ENCODE data around the gene FOXO3.

DNA sequence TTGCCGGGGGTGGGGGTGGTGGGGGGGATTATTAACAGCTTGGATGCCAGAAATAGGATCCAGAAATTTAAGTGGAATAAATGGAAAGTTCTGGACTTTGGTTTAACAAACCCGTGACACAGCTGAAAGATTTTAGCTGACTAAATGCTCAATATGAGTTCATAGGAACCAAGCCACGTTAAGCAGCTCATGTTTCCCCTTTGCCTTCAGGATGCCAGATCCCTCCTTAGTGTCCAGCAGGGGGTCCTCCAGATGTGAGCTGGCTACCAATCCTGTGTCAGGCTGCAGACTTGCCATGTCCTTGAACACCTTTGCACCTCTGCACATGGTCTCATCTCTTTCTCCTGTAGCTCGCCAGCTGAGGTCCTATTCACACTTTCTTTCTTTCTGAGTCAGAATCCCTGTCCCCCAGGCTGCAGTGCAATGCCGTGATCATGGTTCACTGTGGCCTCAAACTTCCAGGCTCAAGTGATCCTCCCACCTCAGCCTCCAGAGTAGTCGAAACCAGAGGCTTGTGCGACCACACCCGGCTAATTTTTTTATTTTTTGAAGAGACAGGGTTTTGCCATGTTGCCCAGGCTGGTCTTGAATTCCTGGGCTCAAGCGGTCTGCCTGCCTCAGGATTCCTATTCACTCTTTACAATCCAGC lies 154.2 kb downstream of the FOXO3 start:
- TF ChIP-seq, protein P1, sequence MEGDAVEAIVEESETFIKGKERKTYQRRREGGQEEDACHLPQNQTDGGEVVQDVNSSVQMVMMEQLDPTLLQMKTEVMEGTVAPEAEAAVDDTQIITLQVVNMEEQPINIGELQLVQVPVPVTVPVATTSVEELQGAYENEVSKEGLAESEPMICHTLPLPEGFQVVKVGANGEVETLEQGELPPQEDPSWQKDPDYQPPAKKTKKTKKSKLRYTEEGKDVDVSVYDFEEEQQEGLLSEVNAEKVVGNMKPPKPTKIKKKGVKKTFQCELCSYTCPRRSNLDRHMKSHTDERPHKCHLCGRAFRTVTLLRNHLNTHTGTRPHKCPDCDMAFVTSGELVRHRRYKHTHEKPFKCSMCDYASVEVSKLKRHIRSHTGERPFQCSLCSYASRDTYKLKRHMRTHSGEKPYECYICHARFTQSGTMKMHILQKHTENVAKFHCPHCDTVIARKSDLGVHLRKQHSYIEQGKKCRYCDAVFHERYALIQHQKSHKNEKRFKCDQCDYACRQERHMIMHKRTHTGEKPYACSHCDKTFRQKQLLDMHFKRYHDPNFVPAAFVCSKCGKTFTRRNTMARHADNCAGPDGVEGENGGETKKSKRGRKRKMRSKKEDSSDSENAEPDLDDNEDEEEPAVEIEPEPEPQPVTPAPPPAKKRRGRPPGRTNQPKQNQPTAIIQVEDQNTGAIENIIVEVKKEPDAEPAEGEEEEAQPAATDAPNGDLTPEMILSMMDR (IDR thresholded peaks at IDR 0.05; ENCODE audit: low read depth, low read length), result no peak
- TF ChIP-seq EZH2phosphoT487 (IDR thresholded peaks at IDR 0.05; ENCODE audit: low read depth), result no peak

All from OCI-LY3 (cell line).